COR-L47 (cell line): ENCODE measurements around the gene TRIM69.
A peak's percentile ranks its signal among the peaks of the same experiment; 100 is the strongest.
"Not testable (repeated sequence)": the region's sequence is repeated elsewhere in the genome, so short reads cannot be mapped to it uniquely, and the experiment has no call there.

ENCODE experiments used
- DNase-seq: peaks from one replicate; lab custom pipeline; 2025; lab: John Stamatoyannopoulos, UW

The TRIM69 gene

GRCh38 chr15:44715797-44716334, 20.5 kb upstream of the TRIM69 start:
- DNase-seq, result no peak

GRCh38 chr15:44716983-44717602, 19.2 kb upstream of the TRIM69 start:
- DNase-seq, result no peak

GRCh38 chr15:44718180-44718926, 18.0 kb upstream of the TRIM69 start:
- DNase-seq, result no peak

GRCh38 chr15:44718927-44719292, 17.4 kb upstream of the TRIM69 start:
- DNase-seq, result no peak

GRCh38 chr15:44719293-44719999, 16.9 kb upstream of the TRIM69 start:
- DNase-seq, result no peak

GRCh38 chr15:44720000-44720435, 16.3 kb upstream of the TRIM69 start:
- DNase-seq, result not testable (repeated sequence)

GRCh38 chr15:44720460-44721176, 15.7 kb upstream of the TRIM69 start:
- DNase-seq, result no peak

GRCh38 chr15:44722011-44722410, 14.3 kb upstream of the TRIM69 start:
- no peak for DNase-seq

GRCh38 chr15:44726136-44726535, 10.2 kb upstream of the TRIM69 start:
- DNase-seq, result no peak

GRCh38 chr15:44726568-44727484, 9.5 kb upstream of the TRIM69 start:
- DNase-seq, result peak; percentile 13

GRCh38 chr15:44727485-44728231, 8.7 kb upstream of the TRIM69 start:
- no peak for DNase-seq

GRCh38 chr15:44728232-44728575, 8.1 kb upstream of the TRIM69 start:
- DNase-seq, result not testable (repeated sequence)

- DNase-seq, result peak; percentile 96
Measured at GRCh38 chr15:44728576-44729407, 7.5 kb upstream of the TRIM69 start.

GRCh38 chr15:44729408-44730127, 6.8 kb upstream of the TRIM69 start:
- peak; percentile 19 for DNase-seq

GRCh38 chr15:44734839-44735481, 1.4 kb upstream of the TRIM69 start:
- DNase-seq, result no peak

- DNase-seq, result no peak
Measured at GRCh38 chr15:44735482-44736180, 697 bp upstream of the TRIM69 start.

- DNase-seq, result peak; percentile 19
Measured at GRCh38 chr15:44738340-44738984, 2.1 kb downstream of the TRIM69 start.
